Measurements from ENCODE around the gene PSG4. TPM values are rescaled to one million over a fixed set of nuclear protein-coding genes. Genes with fewer than 3 reads are reported as not detected.
"Not testable (repeated sequence)": the region's sequence is repeated elsewhere in the genome, so short reads cannot be mapped to it uniquely, and the experiment has no call there.

The PSG4 gene
- total RNA-seq (2021) = not detected in 2 replicates
- long read RNA-seq = 0 reads

DNA sequence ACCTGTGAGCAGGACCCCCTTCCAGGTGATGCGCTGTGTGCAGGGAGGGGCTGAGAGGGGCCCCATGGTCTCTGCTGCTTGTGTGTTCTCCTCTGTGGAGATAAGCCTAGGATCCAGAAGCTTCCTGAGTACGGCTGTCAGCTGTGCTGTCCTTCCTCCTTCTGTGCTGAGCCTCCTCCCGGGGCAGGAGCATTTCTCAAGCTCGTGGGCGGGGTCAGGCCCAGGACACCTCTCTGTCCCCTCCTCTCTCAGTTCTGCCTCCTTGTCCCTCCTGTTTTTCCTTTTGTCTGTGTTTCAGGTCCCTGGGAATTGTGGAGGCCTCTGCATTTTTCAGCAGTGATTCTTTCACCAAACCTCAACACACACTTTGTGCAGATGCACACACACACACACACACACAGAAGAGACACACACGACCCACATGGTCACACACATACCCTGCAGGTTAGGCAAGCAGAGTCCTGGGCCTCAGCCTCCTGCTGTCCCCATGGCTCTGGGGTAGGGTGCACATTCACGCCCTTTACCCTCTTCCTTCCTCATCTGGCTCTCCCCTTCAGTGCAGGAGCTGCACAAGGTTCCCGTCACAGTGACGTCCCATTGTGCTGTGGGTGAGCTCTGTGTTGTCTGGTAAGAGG lies at the start of gene PSG4:
Gene PSG4 (minus strand): TSS at position 168 of the 635 bp plus-strand sequence. CDS start 102 bp downstream, at position 66.
- H3K79me1 ChIP-seq (ENCODE audit: insufficient read depth, low read depth, low read length, poor library complexity, severe bottlenecking); H2BK20ac ChIP-seq (ENCODE audit: low read depth, low read length, poor library complexity, severe bottlenecking); H3K14ac ChIP-seq (ENCODE audit: insufficient read depth, low read length); H3K9ac ChIP-seq (ENCODE audit: extremely low read depth, insufficient read length, low read length); H3K9me3 ChIP-seq (ENCODE audit: control insufficient read depth, low read depth, low read length); H3K36me3 Mint-ChIP-seq (ENCODE audit: insufficient read depth in 1 of 3, low read depth in 3 of 3); H3K27ac Mint-ChIP-seq; H4K8ac ChIP-seq (replicated peaks; ENCODE audit: insufficient read length, low read depth, low read length); H3K27me3 Mint-ChIP-seq (ENCODE audit: low read depth); H3K27ac ChIP-seq (ENCODE audit: insufficient read length, low read depth, low read length); H3K4me3 Mint-ChIP-seq; H3K23ac ChIP-seq (ENCODE audit: insufficient read length, low read depth, low read length); H3K4me1 ChIP-seq (ENCODE audit: insufficient read depth, low read length); H2BK12ac ChIP-seq (ENCODE audit: insufficient read length, low read depth, low read length); H4K5ac ChIP-seq (ENCODE audit: insufficient read length, low read depth, low read length); H3K4me2 ChIP-seq (ENCODE audit: insufficient read depth, insufficient read length, low read length); H2AK5ac ChIP-seq (ENCODE audit: insufficient read length, low read length); H3K79me2 ChIP-seq (ENCODE audit: insufficient read depth, low read length); H2BK5ac ChIP-seq (ENCODE audit: insufficient read length, low read length); H3K4me1 Mint-ChIP-seq; H3K4ac ChIP-seq (ENCODE audit: low read depth, low read length); H3K56ac ChIP-seq (ENCODE audit: insufficient read length, low read depth, low read length); H3K23me2 ChIP-seq (ENCODE audit: insufficient read length, low read depth, low read length, poor library complexity, severe bottlenecking); H2BK120ac ChIP-seq (ENCODE audit: low read depth, low read length, poor library complexity, severe bottlenecking); H3T11ph ChIP-seq (ENCODE audit: low read length); DNase-seq; H2BK15ac ChIP-seq (ENCODE audit: low read depth, low read length); H3K18ac ChIP-seq (ENCODE audit: insufficient read length, low read depth, low read length); H2AFZ ChIP-seq (ENCODE audit: low read length); H3K27me3 ChIP-seq (ENCODE audit: insufficient read depth, low read length); H4K20me1 ChIP-seq (ENCODE audit: control insufficient read depth, insufficient read depth, insufficient read length); H4K91ac ChIP-seq (ENCODE audit: insufficient read length, low read depth, low read length): not testable (repeated sequence)
- WGBS (ENCODE audit: extremely low coverage, insufficient read length, low lambda C conversion rate) = no CpG with 5 or more reads among the region's 9 CpGs
- peaks cover 56 to 79% of the 10 kb centered on the region in 2 experiments for H3K9me3 Mint-ChIP-seq

DNA sequence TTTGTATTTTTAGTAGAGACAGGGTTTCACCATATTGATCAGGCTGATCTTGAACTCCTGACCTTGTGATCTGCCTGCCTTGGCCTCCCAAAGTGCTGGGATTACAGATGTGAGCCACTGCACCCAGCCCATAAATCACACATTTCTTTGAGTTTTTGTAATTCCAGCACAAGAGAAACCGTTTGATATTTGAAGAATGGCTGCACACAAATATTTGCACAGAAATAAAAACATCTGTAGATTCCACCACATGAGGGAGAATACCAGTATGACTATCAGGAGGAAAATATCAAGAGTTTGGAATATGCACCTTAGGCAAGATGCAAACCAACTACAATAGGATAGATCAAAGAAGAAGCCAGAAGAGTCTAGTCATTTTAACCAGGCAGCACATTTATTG lies 46.0 kb upstream of the PSG4 start:
- H3K27ac Mint-ChIP-seq; H3K4me1 Mint-ChIP-seq; H3K4me2 ChIP-seq (ENCODE audit: insufficient read depth, insufficient read length, low read length); H3K14ac ChIP-seq (ENCODE audit: insufficient read depth, low read length); H3K23ac ChIP-seq (ENCODE audit: insufficient read length, low read depth, low read length); H3K9me3 ChIP-seq (ENCODE audit: control insufficient read depth, low read depth, low read length); H3K79me1 ChIP-seq (ENCODE audit: insufficient read depth, low read depth, low read length, poor library complexity, severe bottlenecking); H3K18ac ChIP-seq (ENCODE audit: insufficient read length, low read depth, low read length); H2BK15ac ChIP-seq (ENCODE audit: low read depth, low read length); H2BK12ac ChIP-seq (ENCODE audit: insufficient read length, low read depth, low read length); H3K23me2 ChIP-seq (ENCODE audit: insufficient read length, low read depth, low read length, poor library complexity, severe bottlenecking); H3T11ph ChIP-seq (ENCODE audit: low read length); H3K4ac ChIP-seq (ENCODE audit: low read depth, low read length); H3K27me3 ChIP-seq (ENCODE audit: insufficient read depth, low read length); H2BK20ac ChIP-seq (ENCODE audit: low read depth, low read length, poor library complexity, severe bottlenecking); H4K8ac ChIP-seq (replicated peaks; ENCODE audit: insufficient read length, low read depth, low read length); H2AFZ ChIP-seq (ENCODE audit: low read length); H2AK5ac ChIP-seq (ENCODE audit: insufficient read length, low read length); H3K4me1 ChIP-seq (ENCODE audit: insufficient read depth, low read length); DNase-seq; H2BK120ac ChIP-seq (ENCODE audit: low read depth, low read length, poor library complexity, severe bottlenecking); H3K56ac ChIP-seq (ENCODE audit: insufficient read length, low read depth, low read length); H4K5ac ChIP-seq (ENCODE audit: insufficient read length, low read depth, low read length); H2BK5ac ChIP-seq (ENCODE audit: insufficient read length, low read length); H4K91ac ChIP-seq (ENCODE audit: insufficient read length, low read depth, low read length); H3K36me3 Mint-ChIP-seq (ENCODE audit: insufficient read depth in 1 of 3, low read depth in 3 of 3); H3K9ac ChIP-seq (ENCODE audit: extremely low read depth, insufficient read length, low read length); H3K27me3 Mint-ChIP-seq (ENCODE audit: low read depth); H4K20me1 ChIP-seq (ENCODE audit: control insufficient read depth, insufficient read depth, insufficient read length); H3K27ac ChIP-seq (ENCODE audit: insufficient read length, low read depth, low read length); H3K79me2 ChIP-seq (ENCODE audit: insufficient read depth, low read length); H3K4me3 Mint-ChIP-seq: not testable (repeated sequence)
- no CpG with 5 or more reads among the region's 1 CpG for WGBS (ENCODE audit: extremely low coverage, insufficient read length, low lambda C conversion rate)
- peaks cover 53 to 63% of the 10 kb centered on the region in 2 experiments for H3K9me3 Mint-ChIP-seq
